Transverse colon (tissue), 4 donors: ENCODE results near the gene CLDN6.

Experiments used
- EP300 ChIP-seq: sonication (generic); formaldehyde crosslinking; IDR thresholded peaks from one replicate; pipeline ENCODE4 v1.6.1; 2017; ENCODE audit warnings: antibody characterized with exemption, low read depth
- POLR2A ChIP-seq: fragments of 450-650 bp; IDR thresholded peaks from one replicate; pipeline ENCODE4 v1.6.1; 2016; ENCODE audit warnings: antibody characterized with exemption, mild to moderate bottlenecking, moderate library complexity
- POLR2AphosphoS5 ChIP-seq, 3 donors: sonication (generic); formaldehyde crosslinking; IDR thresholded peaks; one replicate each; pipeline ENCODE4 v1.6.1; 2016; ENCODE audit warnings: antibody characterized with exemption in 3 of 3
- TF ChIP-seq, protein P1 (sequence below), 5 experiments: fragments of 200-600 bp in 3 of 5; fragments of 450-650 bp in 2 of 5; sonication (generic) in 3 of 5; IDR thresholded peaks; 1 replicate in 2 of 5; 2 replicates in 3 of 5; pipeline ENCODE4 v1.5.1; 2016 to 2017; ENCODE audit warnings: antibody characterized with exemption in 5 of 5, inconsistent platforms in 3 of 5, mild to moderate bottlenecking in 2 of 5, moderate library complexity in 1 of 5

GRCh38 chr16:3060339-3061127 lies 42.5 kb upstream of the CLDN6 start:
- TF ChIP-seq POLR2AphosphoS5 (IDR thresholded peaks at IDR 0.05), result no peak
- TF ChIP-seq, protein P1, sequence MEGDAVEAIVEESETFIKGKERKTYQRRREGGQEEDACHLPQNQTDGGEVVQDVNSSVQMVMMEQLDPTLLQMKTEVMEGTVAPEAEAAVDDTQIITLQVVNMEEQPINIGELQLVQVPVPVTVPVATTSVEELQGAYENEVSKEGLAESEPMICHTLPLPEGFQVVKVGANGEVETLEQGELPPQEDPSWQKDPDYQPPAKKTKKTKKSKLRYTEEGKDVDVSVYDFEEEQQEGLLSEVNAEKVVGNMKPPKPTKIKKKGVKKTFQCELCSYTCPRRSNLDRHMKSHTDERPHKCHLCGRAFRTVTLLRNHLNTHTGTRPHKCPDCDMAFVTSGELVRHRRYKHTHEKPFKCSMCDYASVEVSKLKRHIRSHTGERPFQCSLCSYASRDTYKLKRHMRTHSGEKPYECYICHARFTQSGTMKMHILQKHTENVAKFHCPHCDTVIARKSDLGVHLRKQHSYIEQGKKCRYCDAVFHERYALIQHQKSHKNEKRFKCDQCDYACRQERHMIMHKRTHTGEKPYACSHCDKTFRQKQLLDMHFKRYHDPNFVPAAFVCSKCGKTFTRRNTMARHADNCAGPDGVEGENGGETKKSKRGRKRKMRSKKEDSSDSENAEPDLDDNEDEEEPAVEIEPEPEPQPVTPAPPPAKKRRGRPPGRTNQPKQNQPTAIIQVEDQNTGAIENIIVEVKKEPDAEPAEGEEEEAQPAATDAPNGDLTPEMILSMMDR (IDR thresholded peaks at IDR 0.05), result no peak
- TF ChIP-seq POLR2A, result no peak
- no peak for TF ChIP-seq EP300
